HCT116 (cell line): ENCODE results near the gene TMEM132E. TPM values are rescaled to one million over a fixed set of nuclear protein-coding genes. Genes with fewer than 3 reads are reported as not detected.

Experiments
- ATAC-seq: fragments of 200-7000 bp; cut with Tn5 transposase; 2 replicates; pipeline ENCODE4 v1.9.1; 2020; ENCODE audit warnings: mild to moderate bottlenecking, moderate library complexity
- BruUV-seq: library from RNA; stranded (reverse); fragments of 400-500 nt; replicated peaks from 2 replicates; lab custom pipeline; 2021; lab: Mats Ljungman, UMichigan
- CTCF ChIA-PET: fragments of 300-600 bp; sonication (Branson Sonifier 250); formaldehyde crosslinking; loops from one replicate; lab custom pipeline; 2021; ENCODE audit warnings: antibody characterized with exemption; lab: Charles Lee
- POLR2A ChIA-PET: fragments of 300-600, 350-600 bp; sonication (Branson Sonifier 250); formaldehyde crosslinking; loops from one replicate; lab custom pipeline; 2021; ENCODE audit warnings: antibody characterized with exemption; lab: Charles Lee
- RAD21 ChIA-PET, 2 experiments: fragments of 300-600 bp; sonication (Branson Sonifier 250); formaldehyde crosslinking; loops; one replicate each; lab custom pipeline; 2023; ENCODE audit warnings: low total read pairs in 2 of 2; ENCODE audit not compliant: uncharacterized antibody in 2 of 2, unreplicated experiment in 2 of 2, low non-redundant PET in 1 of 2; lab: Charles Lee
- DNase-seq: peaks from one replicate; pipeline ENCODE4 v3.0.0-alpha.2; 2010; ENCODE audit warnings: low read depth, low spot score
- H2AFZ ChIP-seq: fragments of 200-600 bp; shearing (Covaris generic), sonication (generic); 2 replicates; pipeline ENCODE4 v1.6.1; 2017; ENCODE audit warnings: low read depth, mixed run types, mixed read lengths, antibody characterized with exemption, low read length; ENCODE audit not compliant: poor library complexity, severe bottlenecking
- H3K27ac ChIP-seq: 2 replicates; pipeline ENCODE4 v1.5.1; 2012; ENCODE audit warnings: low read depth, low read length
- H3K27me3 ChIP-seq: fragments of 200-600 bp; sonication (generic); 2 replicates; pipeline ENCODE4 v1.6.1; 2016; ENCODE audit warnings: mixed run types, low read length, mixed read lengths; ENCODE audit not compliant: insufficient read depth
- H3K36me3 ChIP-seq, 2 experiments: fragments of 200-500 bp in 1 of 2; fragments of 200-600 bp in 1 of 2; sonication (Bioruptor generic) in 1 of 2; sonication (generic) in 1 of 2; 2 replicates each; pipeline versions ENCODE4 v1.5.1 to v1.6.1; 2014 to 2016; ENCODE audit warnings: low read length in 2 of 2, inconsistent platforms in 1 of 2, mixed read lengths in 1 of 2, mixed run types in 1 of 2; ENCODE audit not compliant: insufficient read depth in 2 of 2, control insufficient read depth in 1 of 2
- H3K4me1 ChIP-seq, 2 experiments: fragments of 200-600 bp in 1 of 2; sonication (generic) in 1 of 2; 2 replicates each; pipeline versions ENCODE4 v1.5.1 to v1.6.1; 2012 to 2017; ENCODE audit warnings: low read length in 2 of 2, inconsistent platforms in 1 of 2, mild to moderate bottlenecking in 1 of 2, mixed read lengths in 1 of 2, mixed run types in 1 of 2, moderate library complexity in 1 of 2; ENCODE audit not compliant: insufficient read depth in 2 of 2, control insufficient read depth in 1 of 2
- H3K4me2 ChIP-seq: fragments of 200-600 bp; sonication (generic); 2 replicates; pipeline ENCODE4 v1.6.1; 2017; ENCODE audit warnings: mixed run types, low read length, mixed read lengths
- H3K4me3 ChIP-seq, 2 experiments: fragments of 200-600 bp in 1 of 2; sonication (generic) in 1 of 2; replicated peaks in 1 of 2; 2 replicates each; pipeline ENCODE4 v1.5.1; 2011 to 2016; ENCODE audit warnings: low read length in 2 of 2, control low read depth in 1 of 2, low read depth in 1 of 2, mild to moderate bottlenecking in 1 of 2, mixed read lengths in 1 of 2, mixed run types in 1 of 2
- H3K79me2 ChIP-seq: fragments of 200-600 bp; sonication (generic); 2 replicates; pipeline ENCODE4 v1.6.1; 2017; ENCODE audit warnings: mild to moderate bottlenecking, mixed run types, low read length, moderate library complexity, mixed read lengths; ENCODE audit not compliant: insufficient read depth
- H3K9ac ChIP-seq: fragments of 200-600 bp; sonication (generic); 2 replicates; pipeline ENCODE4 v1.6.1; 2016; ENCODE audit warnings: low read length, mixed read lengths
- H3K9me2 ChIP-seq: fragments of 200-600 bp; sonication (generic), shearing (Covaris generic); 2 replicates; pipeline ENCODE4 v1.6.1; 2017; ENCODE audit warnings: mixed run types, mild to moderate bottlenecking, moderate library complexity; ENCODE audit not compliant: insufficient read depth
- H3K9me3 ChIP-seq, 2 experiments: fragments of 200-500 bp in 1 of 2; fragments of 200-600 bp in 1 of 2; sonication (Bioruptor generic) in 1 of 2; sonication (generic) in 1 of 2; 2 replicates each; pipeline ENCODE4 v1.6.1; 2014 to 2017; ENCODE audit warnings: low read length in 2 of 2, mixed read lengths in 2 of 2, inconsistent platforms in 1 of 2, low read depth in 1 of 2, mild to moderate bottlenecking in 1 of 2, mixed run types in 1 of 2, moderate library complexity in 1 of 2; ENCODE audit not compliant: control insufficient read depth in 1 of 2, insufficient read depth in 1 of 2
- H4K20me1 ChIP-seq: fragments of 200-600 bp; sonication (generic), shearing (Covaris generic); 2 replicates; pipeline ENCODE4 v1.6.1; 2017; ENCODE audit warnings: mixed run types, mild to moderate bottlenecking, moderate library complexity; ENCODE audit not compliant: insufficient read depth
- CBX3 ChIP-seq: IDR thresholded peaks from 2 replicates; pipeline ENCODE4 v1.6.1; 2012; ENCODE audit warnings: low read depth
- EGR1 ChIP-seq: IDR thresholded peaks from 2 replicates; pipeline ENCODE4 v1.6.1; 2012; ENCODE audit warnings: low read depth
- ELF1 ChIP-seq: IDR thresholded peaks from 2 replicates; pipeline ENCODE4 v1.6.1; 2012; ENCODE audit warnings: low read depth, borderline replicate concordance
- EZH2phosphoT487 ChIP-seq: fragments of 200-600 bp; IDR thresholded peaks from 2 replicates; pipeline ENCODE4 v1.6.1; 2018; ENCODE audit warnings: antibody characterized with exemption, borderline replicate concordance
- JUND ChIP-seq: IDR thresholded peaks from 2 replicates; pipeline ENCODE4 v1.6.1; 2012
- POLR2A ChIP-seq: IDR thresholded peaks from 2 replicates; pipeline ENCODE4 v1.7.0; 2011; ENCODE audit warnings: borderline replicate concordance; ENCODE audit not compliant: insufficient read depth, insufficient read length; ENCODE audit errors: extremely low read depth
- POLR2AphosphoS5 ChIP-seq: IDR thresholded peaks from 2 replicates; pipeline ENCODE4 v1.6.1; 2011; ENCODE audit warnings: mild to moderate bottlenecking, low read depth, low read length, moderate library complexity
- RAD21 ChIP-seq: IDR thresholded peaks from 2 replicates; pipeline ENCODE4 v1.6.1; 2012; ENCODE audit warnings: low read depth, mild to moderate bottlenecking
- SP1 ChIP-seq: IDR thresholded peaks from 2 replicates; pipeline ENCODE4 v1.6.1; 2012; ENCODE audit warnings: low read depth
- SRF ChIP-seq: IDR thresholded peaks from 2 replicates; pipeline ENCODE4 v1.6.1; 2012; ENCODE audit warnings: low read depth
- TCF7L2 ChIP-seq: IDR thresholded peaks from 2 replicates; pipeline ENCODE4 v1.7.0; 2011; ENCODE audit warnings: borderline replicate concordance, inconsistent platforms; ENCODE audit not compliant: insufficient read depth, insufficient read length; ENCODE audit errors: extremely low read depth
- intact Hi-C: fragments of 100-400 bp; cut with micrococcal nuclease; formaldehyde crosslinking; loops from 2 replicates; pipeline ENCODE4 v1.10.0; 2022
- total RNA-seq: library from RNA; stranded (reverse); gene quantifications from one replicate; pipeline ENCODE4 v1.2.1, GENCODE V29; 2021; ENCODE audit not compliant: unreplicated experiment
- TF ChIP-seq, protein P1 (sequence below): IDR thresholded peaks from 2 replicates; pipeline ENCODE4 v1.6.1; 2012
- TF ChIP-seq, protein P2 (sequence below): IDR thresholded peaks from 2 replicates; pipeline ENCODE4 v1.6.1; 2012
- TF ChIP-seq, protein P3 (sequence below): IDR thresholded peaks from 2 replicates; pipeline ENCODE4 v1.6.1; 2011; ENCODE audit warnings: mild to moderate bottlenecking, low read length, moderate library complexity; ENCODE audit not compliant: insufficient replicate concordance; ENCODE audit errors: extremely low read depth
- TF ChIP-seq, protein P4 (sequence below), 3 experiments: fragments of 200-600 bp in 1 of 3; sonication (generic) in 1 of 3; IDR thresholded peaks in 2 of 3; conservative IDR thresholded peaks in 1 of 3; 2 replicates each; pipeline ENCODE4 v1.5.1; 2012 to 2017; ENCODE audit warnings: low read depth in 2 of 3, low read length in 2 of 3, antibody characterized with exemption in 1 of 3, borderline replicate concordance in 1 of 3, control low read depth in 1 of 3, mild to moderate bottlenecking in 1 of 3, mixed read lengths in 1 of 3, mixed run types in 1 of 3, moderate library complexity in 1 of 3; ENCODE audit not compliant: insufficient read depth in 1 of 3

TMEM132E gene
- total RNA-seq, 1 experiment from 2014 or later = not detected

DNA sequence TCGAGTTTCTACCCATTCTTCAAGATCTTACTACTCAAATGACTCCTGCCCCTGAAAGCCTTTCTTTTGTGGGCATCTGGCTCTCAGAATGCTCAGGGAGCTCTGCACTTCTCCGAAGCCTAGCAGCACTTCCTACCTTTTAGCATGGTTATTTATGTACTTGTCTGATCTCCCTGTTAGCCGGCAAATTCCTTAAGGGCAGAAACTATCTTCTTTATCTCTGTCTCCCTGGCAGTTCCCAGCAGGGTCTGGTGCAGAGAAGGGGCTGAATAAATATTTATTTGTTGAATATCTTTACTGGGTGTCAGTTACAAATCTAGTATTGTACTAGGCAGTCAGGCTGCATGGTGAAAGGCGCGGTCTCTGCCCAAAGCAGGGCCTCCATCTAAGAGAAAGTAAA is 30.7 kb downstream of the TMEM132E start:
- ChIA-PET POLR2A (no interaction called here), RAD21 (no interaction called here), CTCF (no interaction called here)
- no peaks in the 10 kb centered on the region for H4K20me1 ChIP-seq
- no TSS peak for BruUV-seq
- H3K9ac ChIP-seq = no peak overlapping the region
- no peak overlapping the region for H3K4me3 ChIP-seq
- TF ChIP-seq EGR1 = no peak
- TF ChIP-seq, protein P1, sequence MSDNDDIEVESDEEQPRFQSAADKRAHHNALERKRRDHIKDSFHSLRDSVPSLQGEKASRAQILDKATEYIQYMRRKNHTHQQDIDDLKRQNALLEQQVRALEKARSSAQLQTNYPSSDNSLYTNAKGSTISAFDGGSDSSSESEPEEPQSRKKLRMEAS = no peak
- TF ChIP-seq RAD21 = no peak
- TF ChIP-seq, protein P2, sequence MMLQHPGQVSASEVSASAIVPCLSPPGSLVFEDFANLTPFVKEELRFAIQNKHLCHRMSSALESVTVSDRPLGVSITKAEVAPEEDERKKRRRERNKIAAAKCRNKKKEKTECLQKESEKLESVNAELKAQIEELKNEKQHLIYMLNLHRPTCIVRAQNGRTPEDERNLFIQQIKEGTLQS = no peak
- no peak for TF ChIP-seq TCF7L2
- no peak for TF ChIP-seq POLR2A
- TF ChIP-seq JUND = no peak
- TF ChIP-seq POLR2AphosphoS5 = no peak
- no peak for TF ChIP-seq EZH2phosphoT487
- TF ChIP-seq SRF = no peak
- TF ChIP-seq, protein P3, sequence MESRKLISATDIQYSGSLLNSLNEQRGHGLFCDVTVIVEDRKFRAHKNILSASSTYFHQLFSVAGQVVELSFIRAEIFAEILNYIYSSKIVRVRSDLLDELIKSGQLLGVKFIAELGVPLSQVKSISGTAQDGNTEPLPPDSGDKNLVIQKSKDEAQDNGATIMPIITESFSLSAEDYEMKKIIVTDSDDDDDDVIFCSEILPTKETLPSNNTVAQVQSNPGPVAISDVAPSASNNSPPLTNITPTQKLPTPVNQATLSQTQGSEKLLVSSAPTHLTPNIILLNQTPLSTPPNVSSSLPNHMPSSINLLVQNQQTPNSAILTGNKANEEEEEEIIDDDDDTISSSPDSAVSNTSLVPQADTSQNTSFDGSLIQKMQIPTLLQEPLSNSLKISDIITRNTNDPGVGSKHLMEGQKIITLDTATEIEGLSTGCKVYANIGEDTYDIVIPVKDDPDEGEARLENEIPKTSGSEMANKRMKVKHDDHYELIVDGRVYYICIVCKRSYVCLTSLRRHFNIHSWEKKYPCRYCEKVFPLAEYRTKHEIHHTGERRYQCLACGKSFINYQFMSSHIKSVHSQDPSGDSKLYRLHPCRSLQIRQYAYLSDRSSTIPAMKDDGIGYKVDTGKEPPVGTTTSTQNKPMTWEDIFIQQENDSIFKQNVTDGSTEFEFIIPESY = no peak
- TF ChIP-seq ELF1 = no peak
- TF ChIP-seq CBX3 = no peak
- TF ChIP-seq SP1 = no peak
- TF ChIP-seq, protein P4, sequence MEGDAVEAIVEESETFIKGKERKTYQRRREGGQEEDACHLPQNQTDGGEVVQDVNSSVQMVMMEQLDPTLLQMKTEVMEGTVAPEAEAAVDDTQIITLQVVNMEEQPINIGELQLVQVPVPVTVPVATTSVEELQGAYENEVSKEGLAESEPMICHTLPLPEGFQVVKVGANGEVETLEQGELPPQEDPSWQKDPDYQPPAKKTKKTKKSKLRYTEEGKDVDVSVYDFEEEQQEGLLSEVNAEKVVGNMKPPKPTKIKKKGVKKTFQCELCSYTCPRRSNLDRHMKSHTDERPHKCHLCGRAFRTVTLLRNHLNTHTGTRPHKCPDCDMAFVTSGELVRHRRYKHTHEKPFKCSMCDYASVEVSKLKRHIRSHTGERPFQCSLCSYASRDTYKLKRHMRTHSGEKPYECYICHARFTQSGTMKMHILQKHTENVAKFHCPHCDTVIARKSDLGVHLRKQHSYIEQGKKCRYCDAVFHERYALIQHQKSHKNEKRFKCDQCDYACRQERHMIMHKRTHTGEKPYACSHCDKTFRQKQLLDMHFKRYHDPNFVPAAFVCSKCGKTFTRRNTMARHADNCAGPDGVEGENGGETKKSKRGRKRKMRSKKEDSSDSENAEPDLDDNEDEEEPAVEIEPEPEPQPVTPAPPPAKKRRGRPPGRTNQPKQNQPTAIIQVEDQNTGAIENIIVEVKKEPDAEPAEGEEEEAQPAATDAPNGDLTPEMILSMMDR (IDR thresholded peaks at IDR 0.05 in 2 of 3, conservative IDR thresholded peaks at IDR 0.05 in 1 of 3; ENCODE audit: borderline replicate concordance in 1 of 3, insufficient read depth in 1 of 3, low read depth in 2 of 3, low read length in 2 of 3) = no peak
- no peaks in the 10 kb centered on the region for H3K9me2 ChIP-seq
- ATAC-seq (no peak), DNase-seq (no peak)
- no peaks in the 10 kb centered on the region for H3K9me3 ChIP-seq
- no peaks in the 10 kb centered on the region for H3K79me2 ChIP-seq
- H3K27me3 ChIP-seq = peaks cover 59% of the 10 kb centered on the region
- no peaks in the 10 kb centered on the region for H3K36me3 ChIP-seq
- no peaks in the 10 kb centered on the region for H3K4me1 ChIP-seq
- no peak overlapping the region for H2AFZ ChIP-seq
- intact Hi-C loops = no loop called here
- H3K27ac ChIP-seq = no peak overlapping the region
- H3K4me2 ChIP-seq = no peak overlapping the region
